HT-29 (cell line): ENCODE results near the gene ACTL7A. TPM values are rescaled to one million over a fixed set of nuclear protein-coding genes. Genes with fewer than 3 reads are reported as not detected.
A peak's percentile ranks its signal among the peaks of the same experiment; 100 is the strongest.
"Not testable (repeated sequence)": the region's sequence is repeated elsewhere in the genome, so short reads cannot be mapped to it uniquely, and the experiment has no call there.

Source experiments
- DNase-seq: peaks from one replicate; pipeline ENCODE4 v3.0.0-alpha.2; 2015; ENCODE audit warnings: low spot score
- total RNA-seq: library from RNA; depleted of rRNA; stranded (reverse); fragments of >200 nt; shearing (Covaris generic); gene quantifications from 2 replicates; pipeline ENCODE4 v1.2.3, GENCODE V29; 2014

ACTL7A gene
- total RNA-seq, 1 experiment from 2014 or later: not detected

- no peak for DNase-seq
Observed at GRCh38 chr9:108877524-108877923, 15.5 kb downstream of the ACTL7A start.

- no peak for DNase-seq
Observed at GRCh38 chr9:108880738-108881316, 18.8 kb downstream of the ACTL7A start.

- DNase-seq: no peak
Observed at GRCh38 chr9:108882052-108882888, 20.2 kb downstream of the ACTL7A start.

GRCh38 chr9:108883085-108883484, 21.0 kb downstream of the ACTL7A start:
- no peak for DNase-seq

- DNase-seq: no peak
Observed at GRCh38 chr9:108884701-108885100, 22.6 kb downstream of the ACTL7A start.

- DNase-seq: peak; percentile 73
Observed at GRCh38 chr9:108885643-108886348, 23.7 kb downstream of the ACTL7A start.

GRCh38 chr9:108886594-108887271, 24.7 kb downstream of the ACTL7A start:
- DNase-seq: not testable (repeated sequence)

- DNase-seq: peak; percentile 25
Observed at GRCh38 chr9:108889649-108890067, 27.6 kb downstream of the ACTL7A start.

- no peak for DNase-seq
Observed at GRCh38 chr9:108894225-108894997, 32.3 kb downstream of the ACTL7A start.

- DNase-seq: no peak
Observed at GRCh38 chr9:108897324-108898096, 35.4 kb downstream of the ACTL7A start.

- not testable (repeated sequence) for DNase-seq
Observed at GRCh38 chr9:108899023-108899695, 37.1 kb downstream of the ACTL7A start.

GRCh38 chr9:108900176-108900575, 38.1 kb downstream of the ACTL7A start:
- no peak for DNase-seq

GRCh38 chr9:108903420-108904103, 41.5 kb downstream of the ACTL7A start:
- DNase-seq: no peak

- DNase-seq: no peak
Observed at GRCh38 chr9:108904161-108904560, 42.1 kb downstream of the ACTL7A start.

GRCh38 chr9:108905494-108905893, 43.4 kb downstream of the ACTL7A start:
- DNase-seq: no peak

GRCh38 chr9:108910402-108910801, 48.3 kb downstream of the ACTL7A start:
- no peak for DNase-seq

GRCh38 chr9:108910914-108911313, 48.8 kb downstream of the ACTL7A start:
- DNase-seq: no peak

- DNase-seq: no peak
Observed at GRCh38 chr9:108911820-108912219, 49.8 kb downstream of the ACTL7A start.
